Measurements from ENCODE around the gene AXIN1. TPM values are rescaled to one million over a fixed set of nuclear protein-coding genes. Genes with fewer than 3 reads are reported as not detected.
"Not testable (repeated sequence)": the region's sequence is repeated elsewhere in the genome, so short reads cannot be mapped to it uniquely, and the experiment has no call there.

Gene AXIN1
- total and polyA plus RNA-seq, 2 donors (not counting 3 experiments of a cell fraction or from before 2014, with no cell fraction given) = 8.3 to 21.9 TPM

- H2AFZ ChIP-seq (ENCODE audit: low read depth, low read length); H3K9me1 ChIP-seq (replicated peaks; ENCODE audit: control insufficient read depth, extremely low read depth, insufficient read depth, low read length); dilution Hi-C loops (cut with MboI; ENCODE audit: extremely low pct_ligation_motif_present, low sequenced_read_pairs); FAIRE-seq; BruUV-seq (replicated peaks); intact Hi-C loops (cut with micrococcal nuclease); H3K4me1 ChIP-seq (ENCODE audit: control insufficient read depth, extremely low read depth, insufficient read depth, low read length); H3K4me3 ChIP-seq (replicated peaks in 1 of 3; ENCODE audit: insufficient read depth in 1 of 3, low read depth in 1 of 3, low read length in 3 of 3); DNase-seq (ENCODE audit: low read depth, low spot score); POLR2A ChIA-PET; H3K9me3 ChIP-seq (replicated peaks; ENCODE audit: control insufficient read depth, insufficient read depth, low read length); H3K9ac ChIP-seq (replicated peaks; ENCODE audit: extremely low read depth, insufficient read depth, low read length); H3K27me3 ChIP-seq (ENCODE audit: control insufficient read depth in 2 of 2, insufficient read depth in 2 of 2, low read length in 2 of 2); H3K79me2 ChIP-seq (ENCODE audit: control insufficient read depth, insufficient read depth, low read length); H3K4me2 ChIP-seq (ENCODE audit: insufficient read depth, low read length); CTCF ChIA-PET; H4K20me1 ChIP-seq (replicated peaks; ENCODE audit: control insufficient read depth, extremely low read depth, insufficient read depth, low read length); H3K27ac ChIP-seq (ENCODE audit: insufficient read depth, low read depth, low read length): not testable (repeated sequence)
- H3K36me3 ChIP-seq (ENCODE audit: control insufficient read depth in 2 of 2, extremely low read depth in 1 of 2, insufficient read depth in 2 of 2, low read length in 2 of 2) = peaks cover 0 to 16% of the 10 kb centered on the region in 2 experiments
These were observed 94.4 kb downstream of the AXIN1 start for GRCh38 chr16:258091-258490.

DNA sequence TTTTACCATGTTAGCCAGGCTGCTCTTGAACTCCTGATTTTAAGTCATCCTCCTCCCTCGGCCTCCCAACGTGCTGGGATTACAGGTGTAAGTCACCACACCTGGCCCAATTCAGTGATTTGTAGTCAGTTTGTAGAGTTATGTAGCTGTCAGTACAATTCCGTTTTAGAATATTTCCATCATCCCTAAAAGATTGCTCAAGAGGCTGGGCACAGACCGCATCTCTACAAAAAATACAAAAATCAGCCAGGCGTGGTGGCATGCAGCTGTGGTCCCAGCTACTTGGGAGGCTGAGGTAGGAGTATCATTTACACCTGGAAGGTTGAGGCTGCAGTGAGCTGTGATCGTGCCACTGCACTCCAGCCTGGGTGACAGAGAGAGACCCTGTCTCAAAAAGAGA is 97.3 kb downstream of the AXIN1 start:
- POLR2A ChIA-PET = no interaction called here
- H3K36me3 ChIP-seq (ENCODE audit: control insufficient read depth in 2 of 2, extremely low read depth in 1 of 2, insufficient read depth in 2 of 2, low read length in 2 of 2) = peaks cover 0 to 7% of the 10 kb centered on the region in 2 experiments
- no peaks in the 10 kb centered on the region for H4K20me1 ChIP-seq (replicated peaks; ENCODE audit: control insufficient read depth, extremely low read depth, insufficient read depth, low read length)
- no peak for FAIRE-seq
- no peak overlapping the region for H3K9ac ChIP-seq (replicated peaks; ENCODE audit: extremely low read depth, insufficient read depth, low read length)
- intact Hi-C loops (cut with micrococcal nuclease) (no loop called here), dilution Hi-C loops (cut with MboI; ENCODE audit: extremely low pct_ligation_motif_present, low sequenced_read_pairs) (no loop called here)
- CTCF ChIA-PET = no interaction called here
- peaks cover 12% of the 10 kb centered on the region for H3K4me1 ChIP-seq (ENCODE audit: control insufficient read depth, extremely low read depth, insufficient read depth, low read length)
- no TSS peak for BruUV-seq (replicated peaks)
- no peak overlapping the region for H3K27ac ChIP-seq (ENCODE audit: insufficient read depth, low read depth, low read length)
- H3K79me2 ChIP-seq (ENCODE audit: control insufficient read depth, insufficient read depth, low read length) = no peaks in the 10 kb centered on the region
- H3K27me3 ChIP-seq (ENCODE audit: control insufficient read depth in 2 of 2, insufficient read depth in 2 of 2, low read length in 2 of 2) = no peaks in the 10 kb centered on the region
- H3K4me3 ChIP-seq (replicated peaks in 1 of 3; ENCODE audit: insufficient read depth in 1 of 3, low read depth in 1 of 3, low read length in 3 of 3) = no peak overlapping the region
- no peak overlapping the region for H3K4me2 ChIP-seq (ENCODE audit: insufficient read depth, low read length)
- DNase-seq (ENCODE audit: low read depth, low spot score) = no peak
- no peaks in the 10 kb centered on the region for H3K9me3 ChIP-seq (replicated peaks; ENCODE audit: control insufficient read depth, insufficient read depth, low read length)
- no peaks in the 10 kb centered on the region for H3K9me1 ChIP-seq (replicated peaks; ENCODE audit: control insufficient read depth, extremely low read depth, insufficient read depth, low read length)
- TF ChIP-seq POLR2A (IDR thresholded peaks at IDR 0.05; ENCODE audit: low read depth, low read length) = no peak
- TF ChIP-seq, protein P1, sequence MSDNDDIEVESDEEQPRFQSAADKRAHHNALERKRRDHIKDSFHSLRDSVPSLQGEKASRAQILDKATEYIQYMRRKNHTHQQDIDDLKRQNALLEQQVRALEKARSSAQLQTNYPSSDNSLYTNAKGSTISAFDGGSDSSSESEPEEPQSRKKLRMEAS (IDR thresholded peaks at IDR 0.05; ENCODE audit: insufficient read depth, insufficient read length) = no peak
- H2AFZ ChIP-seq (ENCODE audit: low read depth, low read length) = no peak overlapping the region

Measured in endothelial cell of umbilical vein (primary cell).